HepG2 (cell line): ENCODE data around the gene ANKRD2.

Source experiments
- CHD2 ChIP-seq: IDR thresholded peaks from 2 replicates; pipeline ENCODE4 v1.6.1; 2011; ENCODE audit warnings: low read depth, low read length, improper control_type of control experiment
- PHB2 ChIP-seq: fragments of 450-650 bp; IDR thresholded peaks from 2 replicates; pipeline ENCODE4 v1.6.1; 2018; ENCODE audit not compliant: partially characterized antibody
- POLR2A ChIP-seq, 2 experiments: IDR thresholded peaks; 2 replicates each; pipeline ENCODE4 v1.6.1; 2011; ENCODE audit warnings: low read depth in 2 of 2, low read length in 2 of 2, mild to moderate bottlenecking in 1 of 2, moderate library complexity in 1 of 2; ENCODE audit not compliant: insufficient read depth in 1 of 2
- PRDM10 ChIP-seq: sonication (generic); formaldehyde crosslinking; IDR thresholded peaks from 2 replicates; pipeline ENCODE4 v1.4.0; 2020; ENCODE audit warnings: low read depth, missing genetic modification reagents
- ZNF274 ChIP-seq: sonication (generic); formaldehyde crosslinking; IDR thresholded peaks from 2 replicates; pipeline ENCODE4 v1.5.1; 2020; ENCODE audit warnings: mild to moderate bottlenecking, missing genetic modification reagents
- ZNF558 ChIP-seq: sonication (generic); formaldehyde crosslinking; IDR thresholded peaks from 2 replicates; pipeline ENCODE4 v1.9.0; 2022; ENCODE audit warnings: mild to moderate bottlenecking, missing genetic modification reagents, borderline replicate concordance
- ZNF646 ChIP-seq: sonication (generic); formaldehyde crosslinking; IDR thresholded peaks from 2 replicates; pipeline ENCODE4 v1.9.0; 2021; ENCODE audit warnings: mild to moderate bottlenecking, missing genetic modification reagents
- ZSCAN12 ChIP-seq: sonication (generic); formaldehyde crosslinking; IDR thresholded peaks from 2 replicates; pipeline ENCODE4 v1.9.0; 2021; ENCODE audit warnings: mild to moderate bottlenecking, missing genetic modification reagents
- TF ChIP-seq, protein P1 (sequence below): sonication (generic); formaldehyde crosslinking; IDR thresholded peaks from 2 replicates; pipeline ENCODE4 v1.5.0; 2020; ENCODE audit warnings: mild to moderate bottlenecking, missing genetic modification reagents, moderate library complexity
- TF ChIP-seq, protein P2 (sequence below), 2 experiments: IDR thresholded peaks; 2 replicates each; pipeline ENCODE4 v1.6.1; 2011 to 2012; ENCODE audit warnings: low read length in 2 of 2, borderline replicate concordance in 1 of 2, low read depth in 1 of 2, mild to moderate bottlenecking in 1 of 2, moderate library complexity in 1 of 2
- TF ChIP-seq, protein P3 (sequence below): sonication (generic); formaldehyde crosslinking; IDR thresholded peaks from 2 replicates; pipeline ENCODE4 v1.5.1; 2020; ENCODE audit warnings: mild to moderate bottlenecking, missing genetic modification reagents, moderate library complexity

DNA sequence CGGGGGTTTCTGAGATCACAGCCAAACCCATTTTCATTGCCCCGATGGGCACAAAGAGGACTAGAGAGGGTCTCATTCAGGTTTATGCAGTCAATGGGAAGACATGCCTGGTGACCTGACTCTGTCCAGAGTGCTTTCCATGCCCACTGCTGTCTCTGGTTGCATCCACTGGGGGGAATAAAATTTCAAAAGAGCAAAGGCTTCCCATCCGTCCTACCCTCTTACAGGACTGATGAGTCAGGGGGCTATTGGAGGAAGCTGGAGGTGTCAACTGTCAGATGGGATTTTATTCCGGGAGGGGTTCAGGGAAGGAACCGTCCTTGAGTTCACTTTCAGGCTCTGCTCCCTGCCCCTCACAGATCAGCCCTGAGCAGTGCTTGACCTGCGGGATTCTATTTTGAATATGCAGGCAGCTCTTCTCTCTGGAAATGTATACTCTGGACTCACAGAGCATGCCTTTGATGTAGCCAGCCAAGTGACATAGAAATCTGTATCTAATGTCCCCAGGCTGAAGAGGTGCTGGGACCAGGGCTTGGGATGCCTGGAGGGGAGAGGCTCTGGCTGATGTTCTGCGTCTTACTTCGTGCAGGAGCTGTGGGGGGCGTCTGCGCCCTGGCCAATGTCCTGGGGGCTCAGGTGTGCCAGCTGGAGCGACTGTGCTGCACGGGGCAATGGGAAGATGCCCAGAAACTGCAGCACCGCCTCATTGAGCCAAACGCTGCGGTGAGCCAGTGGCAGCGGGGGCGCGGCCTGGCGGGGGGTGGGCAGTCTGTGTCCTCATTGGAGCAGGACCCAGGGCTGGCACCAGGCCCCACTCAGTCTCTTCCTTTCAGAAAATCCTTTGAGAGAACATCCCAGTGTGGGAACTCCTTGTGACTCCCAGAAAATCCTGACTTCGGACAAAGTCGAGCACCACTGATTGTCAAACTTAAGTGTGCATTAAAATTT, 29.0 kb downstream of the ANKRD2 start:
- TF ChIP-seq PRDM10 (no peak), ZNF646 (CRISPR knock-in tag) (no peak), CHD2 (no peak), ZNF274 (CRISPR knock-in tag) (no peak), POLR2A (IDR thresholded peaks at IDR 0.05; ENCODE audit: insufficient read depth in 1 of 2, low read depth in 2 of 2, low read length in 2 of 2) (no peak), ZNF558 (CRISPR knock-in tag) (no peak), PHB2 (no peak), ZSCAN12 (CRISPR knock-in tag) (no peak)
- TF ChIP-seq, protein P1, sequence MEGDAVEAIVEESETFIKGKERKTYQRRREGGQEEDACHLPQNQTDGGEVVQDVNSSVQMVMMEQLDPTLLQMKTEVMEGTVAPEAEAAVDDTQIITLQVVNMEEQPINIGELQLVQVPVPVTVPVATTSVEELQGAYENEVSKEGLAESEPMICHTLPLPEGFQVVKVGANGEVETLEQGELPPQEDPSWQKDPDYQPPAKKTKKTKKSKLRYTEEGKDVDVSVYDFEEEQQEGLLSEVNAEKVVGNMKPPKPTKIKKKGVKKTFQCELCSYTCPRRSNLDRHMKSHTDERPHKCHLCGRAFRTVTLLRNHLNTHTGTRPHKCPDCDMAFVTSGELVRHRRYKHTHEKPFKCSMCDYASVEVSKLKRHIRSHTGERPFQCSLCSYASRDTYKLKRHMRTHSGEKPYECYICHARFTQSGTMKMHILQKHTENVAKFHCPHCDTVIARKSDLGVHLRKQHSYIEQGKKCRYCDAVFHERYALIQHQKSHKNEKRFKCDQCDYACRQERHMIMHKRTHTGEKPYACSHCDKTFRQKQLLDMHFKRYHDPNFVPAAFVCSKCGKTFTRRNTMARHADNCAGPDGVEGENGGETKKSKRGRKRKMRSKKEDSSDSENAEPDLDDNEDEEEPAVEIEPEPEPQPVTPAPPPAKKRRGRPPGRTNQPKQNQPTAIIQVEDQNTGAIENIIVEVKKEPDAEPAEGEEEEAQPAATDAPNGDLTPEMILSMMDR (CRISPR knock-in tag), result no peak
- TF ChIP-seq, protein P2, sequence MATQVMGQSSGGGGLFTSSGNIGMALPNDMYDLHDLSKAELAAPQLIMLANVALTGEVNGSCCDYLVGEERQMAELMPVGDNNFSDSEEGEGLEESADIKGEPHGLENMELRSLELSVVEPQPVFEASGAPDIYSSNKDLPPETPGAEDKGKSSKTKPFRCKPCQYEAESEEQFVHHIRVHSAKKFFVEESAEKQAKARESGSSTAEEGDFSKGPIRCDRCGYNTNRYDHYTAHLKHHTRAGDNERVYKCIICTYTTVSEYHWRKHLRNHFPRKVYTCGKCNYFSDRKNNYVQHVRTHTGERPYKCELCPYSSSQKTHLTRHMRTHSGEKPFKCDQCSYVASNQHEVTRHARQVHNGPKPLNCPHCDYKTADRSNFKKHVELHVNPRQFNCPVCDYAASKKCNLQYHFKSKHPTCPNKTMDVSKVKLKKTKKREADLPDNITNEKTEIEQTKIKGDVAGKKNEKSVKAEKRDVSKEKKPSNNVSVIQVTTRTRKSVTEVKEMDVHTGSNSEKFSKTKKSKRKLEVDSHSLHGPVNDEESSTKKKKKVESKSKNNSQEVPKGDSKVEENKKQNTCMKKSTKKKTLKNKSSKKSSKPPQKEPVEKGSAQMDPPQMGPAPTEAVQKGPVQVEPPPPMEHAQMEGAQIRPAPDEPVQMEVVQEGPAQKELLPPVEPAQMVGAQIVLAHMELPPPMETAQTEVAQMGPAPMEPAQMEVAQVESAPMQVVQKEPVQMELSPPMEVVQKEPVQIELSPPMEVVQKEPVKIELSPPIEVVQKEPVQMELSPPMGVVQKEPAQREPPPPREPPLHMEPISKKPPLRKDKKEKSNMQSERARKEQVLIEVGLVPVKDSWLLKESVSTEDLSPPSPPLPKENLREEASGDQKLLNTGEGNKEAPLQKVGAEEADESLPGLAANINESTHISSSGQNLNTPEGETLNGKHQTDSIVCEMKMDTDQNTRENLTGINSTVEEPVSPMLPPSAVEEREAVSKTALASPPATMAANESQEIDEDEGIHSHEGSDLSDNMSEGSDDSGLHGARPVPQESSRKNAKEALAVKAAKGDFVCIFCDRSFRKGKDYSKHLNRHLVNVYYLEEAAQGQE (IDR thresholded peaks at IDR 0.05; ENCODE audit: borderline replicate concordance in 1 of 2, low read depth in 1 of 2, low read length in 2 of 2), result no peak
- TF ChIP-seq, protein P3, sequence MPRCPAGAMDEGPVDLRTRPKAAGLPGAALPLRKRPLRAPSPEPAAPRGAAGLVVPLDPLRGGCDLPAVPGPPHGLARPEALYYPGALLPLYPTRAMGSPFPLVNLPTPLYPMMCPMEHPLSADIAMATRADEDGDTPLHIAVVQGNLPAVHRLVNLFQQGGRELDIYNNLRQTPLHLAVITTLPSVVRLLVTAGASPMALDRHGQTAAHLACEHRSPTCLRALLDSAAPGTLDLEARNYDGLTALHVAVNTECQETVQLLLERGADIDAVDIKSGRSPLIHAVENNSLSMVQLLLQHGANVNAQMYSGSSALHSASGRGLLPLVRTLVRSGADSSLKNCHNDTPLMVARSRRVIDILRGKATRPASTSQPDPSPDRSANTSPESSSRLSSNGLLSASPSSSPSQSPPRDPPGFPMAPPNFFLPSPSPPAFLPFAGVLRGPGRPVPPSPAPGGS (CRISPR knock-in tag), result no peak
